ENCODE data around the gene MNAT1. TPM values are rescaled to one million over a fixed set of nuclear protein-coding genes. Genes with fewer than 3 reads are reported as not detected.

MNAT1 gene
- total RNA-seq, 3 donors from 2014 or later (not counting 1 experiment from before 2014, with no cell fraction given) = 33.8 to 45.4 (median 34.0) TPM

- ATAC-seq (no peak), DNase-seq (no peak)
- Mint-ChIP-seq H3K4me3 (no peak overlapping the region), H3K27me3 (ENCODE audit: low read depth in 2 of 2) (no peaks in the 10 kb centered on the region), H3K4me1 (peaks cover 0 to 12% of the 10 kb centered on the region in 2 donors), H3K36me3 (no peaks in the 10 kb centered on the region), H3K27ac (no peak overlapping the region), H3K9me3 (no peaks in the 10 kb centered on the region)
- TF ChIP-seq CTCF (IDR thresholded peaks at IDR 0.05) = no peak
- H3K27me3 ChIP-seq (ENCODE audit: control insufficient read depth, insufficient read depth, low read length) = no peaks in the 10 kb centered on the region
- H3K4me3 ChIP-seq (ENCODE audit: low read length) = no peak overlapping the region
- no peaks in the 10 kb centered on the region for H3K36me3 ChIP-seq (ENCODE audit: control insufficient read depth, insufficient read depth, low read length)
- no peaks in the 10 kb centered on the region for H3K9me3 ChIP-seq (ENCODE audit: control insufficient read depth, insufficient read depth, low read length)
- H3K27ac ChIP-seq (ENCODE audit: low read length) = no peak overlapping the region
- H3K4me1 ChIP-seq (ENCODE audit: control insufficient read depth, insufficient read depth, low read length) = no peaks in the 10 kb centered on the region
- intact Hi-C loops (cut with micrococcal nuclease) = no loop called here
- no CpG with 5 or more reads among the region's 2 CpGs for WGBS (ENCODE audit: insufficient coverage)
Observed at GRCh38 chr14:60922050-60922449, 187.5 kb downstream of the MNAT1 start.

- Histone ChIP-seq H3K36me3 (ENCODE audit: control insufficient read depth, insufficient read depth, low read length) (no peaks in the 10 kb centered on the region), H3K4me3 (ENCODE audit: low read length) (no peak overlapping the region), H3K27me3 (ENCODE audit: control insufficient read depth, insufficient read depth, low read length) (no peaks in the 10 kb centered on the region), H3K4me1 (ENCODE audit: control insufficient read depth, insufficient read depth, low read length) (no peaks in the 10 kb centered on the region), H3K27ac (ENCODE audit: low read length) (no peak overlapping the region), H3K9me3 (ENCODE audit: control insufficient read depth, insufficient read depth, low read length) (no peaks in the 10 kb centered on the region)
- Mint-ChIP-seq H3K27me3 (ENCODE audit: low read depth in 2 of 2) (no peaks in the 10 kb centered on the region), H3K4me1 (peaks cover 4 to 12% of the 10 kb centered on the region in 2 donors), H3K36me3 (no peaks in the 10 kb centered on the region), H3K9me3 (no peaks in the 10 kb centered on the region), H3K27ac (no peak overlapping the region), H3K4me3 (no peak overlapping the region)
- no peak for DNase-seq
- intact Hi-C loops (cut with micrococcal nuclease) = no loop called here
- ATAC-seq = no peak
- no CpG with 5 or more reads among the region's 1 CpG for WGBS (ENCODE audit: insufficient coverage)
- no peak for TF ChIP-seq CTCF (IDR thresholded peaks at IDR 0.05)
Observed at GRCh38 chr14:60925286-60925685, 190.7 kb downstream of the MNAT1 start.

GRCh38 chr14:60926002-60926401, 191.4 kb downstream of the MNAT1 start:
- ATAC-seq (no peak), DNase-seq (no peak)
- H3K4me1 Mint-ChIP-seq = peaks cover 4 to 12% of the 10 kb centered on the region in 2 donors
- Histone ChIP-seq H3K9me3 (ENCODE audit: control insufficient read depth, insufficient read depth, low read length) (no peaks in the 10 kb centered on the region), H3K36me3 (ENCODE audit: control insufficient read depth, insufficient read depth, low read length) (no peaks in the 10 kb centered on the region), H3K4me3 (ENCODE audit: low read length) (no peak overlapping the region), H3K4me1 (ENCODE audit: control insufficient read depth, insufficient read depth, low read length) (no peaks in the 10 kb centered on the region), H3K27me3 (ENCODE audit: control insufficient read depth, insufficient read depth, low read length) (no peaks in the 10 kb centered on the region), H3K27ac (ENCODE audit: low read length) (no peak overlapping the region)
- 58% methylated on average over 3 of the region's 3 CpGs for WGBS (ENCODE audit: insufficient coverage)
- H3K27ac Mint-ChIP-seq = no peak overlapping the region
- no peaks in the 10 kb centered on the region for H3K36me3 Mint-ChIP-seq
- intact Hi-C loops (cut with micrococcal nuclease) = no loop called here
- TF ChIP-seq CTCF (IDR thresholded peaks at IDR 0.05) = no peak
- no peak overlapping the region for H3K4me3 Mint-ChIP-seq
- H3K9me3 Mint-ChIP-seq = no peaks in the 10 kb centered on the region
- no peaks in the 10 kb centered on the region for H3K27me3 Mint-ChIP-seq (ENCODE audit: low read depth in 2 of 2)

- no peaks in the 10 kb centered on the region for H3K36me3 Mint-ChIP-seq
- Histone ChIP-seq H3K4me1 (ENCODE audit: control insufficient read depth, insufficient read depth, low read length) (no peaks in the 10 kb centered on the region), H3K4me3 (ENCODE audit: low read length) (no peak overlapping the region), H3K9me3 (ENCODE audit: control insufficient read depth, insufficient read depth, low read length) (no peaks in the 10 kb centered on the region), H3K27ac (ENCODE audit: low read length) (no peak overlapping the region), H3K27me3 (ENCODE audit: control insufficient read depth, insufficient read depth, low read length) (no peaks in the 10 kb centered on the region), H3K36me3 (ENCODE audit: control insufficient read depth, insufficient read depth, low read length) (no peaks in the 10 kb centered on the region)
- no peak overlapping the region for H3K27ac Mint-ChIP-seq
- no CpG with 5 or more reads among the region's 1 CpG for WGBS (ENCODE audit: insufficient coverage)
- DNase-seq (no peak), ATAC-seq (no peak)
- H3K4me1 Mint-ChIP-seq = peaks cover 0 to 11% of the 10 kb centered on the region in 2 donors
- no peak overlapping the region for H3K4me3 Mint-ChIP-seq
- H3K27me3 Mint-ChIP-seq (ENCODE audit: low read depth in 2 of 2) = no peaks in the 10 kb centered on the region
- TF ChIP-seq CTCF (IDR thresholded peaks at IDR 0.05) = no peak
- intact Hi-C loops (cut with micrococcal nuclease) = no loop called here
- no peaks in the 10 kb centered on the region for H3K9me3 Mint-ChIP-seq
Observed at GRCh38 chr14:60931218-60931617, 196.7 kb downstream of the MNAT1 start.

Data from natural killer cell (primary cell).